Neural crest cell (in vitro differentiated cells): ENCODE measurements around the gene CLOCK. TPM values are rescaled to one million over a fixed set of nuclear protein-coding genes. Genes with fewer than 3 reads are reported as not detected.

Source experiments
- DNase-seq: peaks from one replicate; pipeline ENCODE4 v3.0.0; 2021; ENCODE audit warnings: low read depth, mixed read lengths, low spot score
- H3K27ac Mint-ChIP-seq: one replicate; pipeline ENCODE4 v1.8.0; 2021; ENCODE audit warnings: mild to moderate bottlenecking, mixed read lengths; ENCODE audit not compliant: unreplicated experiment
- H3K27me3 Mint-ChIP-seq: 2 replicates; pipeline ENCODE4 v1.8.0; 2021; ENCODE audit warnings: low read depth, mild to moderate bottlenecking, mixed read lengths
- H3K36me3 Mint-ChIP-seq: 2 replicates; pipeline ENCODE4 v1.8.0; 2021; ENCODE audit warnings: low read depth, mild to moderate bottlenecking, mixed read lengths
- H3K4me1 Mint-ChIP-seq: 2 replicates; pipeline ENCODE4 v1.8.0; 2021; ENCODE audit warnings: mixed read lengths
- H3K4me3 Mint-ChIP-seq: one replicate; pipeline ENCODE4 v1.8.0; 2021; ENCODE audit warnings: mild to moderate bottlenecking, mixed read lengths
- H3K9me3 Mint-ChIP-seq: 2 replicates; pipeline ENCODE4 v1.8.0; 2021; ENCODE audit warnings: mixed read lengths
- total RNA-seq: library from RNA; stranded (reverse); gene quantifications from 2 replicates; pipeline ENCODE4 v1.2.1, GENCODE V29; 2021
- TF ChIP-seq, protein P1 (sequence below): fragments of 200-600 bp; sonication (generic); conservative IDR thresholded peaks from 2 replicates; pipeline ENCODE4 v1.5.0; 2021; ENCODE audit warnings: antibody characterized with exemption, mild to moderate bottlenecking

The CLOCK gene
- total RNA-seq, 1 donor from 2014 or later: 21.6 TPM

- Mint-ChIP-seq H3K27me3 (no peaks in the 10 kb centered on the region), H3K9me3 (peaks cover 4% of the 10 kb centered on the region), H3K4me3 (no peak overlapping the region), H3K4me1 (no peaks in the 10 kb centered on the region), H3K27ac (no peak overlapping the region), H3K36me3 (peaks cover 30% of the 10 kb centered on the region)
- no peak for DNase-seq
- TF ChIP-seq, protein P1, sequence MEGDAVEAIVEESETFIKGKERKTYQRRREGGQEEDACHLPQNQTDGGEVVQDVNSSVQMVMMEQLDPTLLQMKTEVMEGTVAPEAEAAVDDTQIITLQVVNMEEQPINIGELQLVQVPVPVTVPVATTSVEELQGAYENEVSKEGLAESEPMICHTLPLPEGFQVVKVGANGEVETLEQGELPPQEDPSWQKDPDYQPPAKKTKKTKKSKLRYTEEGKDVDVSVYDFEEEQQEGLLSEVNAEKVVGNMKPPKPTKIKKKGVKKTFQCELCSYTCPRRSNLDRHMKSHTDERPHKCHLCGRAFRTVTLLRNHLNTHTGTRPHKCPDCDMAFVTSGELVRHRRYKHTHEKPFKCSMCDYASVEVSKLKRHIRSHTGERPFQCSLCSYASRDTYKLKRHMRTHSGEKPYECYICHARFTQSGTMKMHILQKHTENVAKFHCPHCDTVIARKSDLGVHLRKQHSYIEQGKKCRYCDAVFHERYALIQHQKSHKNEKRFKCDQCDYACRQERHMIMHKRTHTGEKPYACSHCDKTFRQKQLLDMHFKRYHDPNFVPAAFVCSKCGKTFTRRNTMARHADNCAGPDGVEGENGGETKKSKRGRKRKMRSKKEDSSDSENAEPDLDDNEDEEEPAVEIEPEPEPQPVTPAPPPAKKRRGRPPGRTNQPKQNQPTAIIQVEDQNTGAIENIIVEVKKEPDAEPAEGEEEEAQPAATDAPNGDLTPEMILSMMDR: no peak
These were observed 36.0 kb downstream of the CLOCK start for GRCh38 chr4:55510685-55511084.

DNA sequence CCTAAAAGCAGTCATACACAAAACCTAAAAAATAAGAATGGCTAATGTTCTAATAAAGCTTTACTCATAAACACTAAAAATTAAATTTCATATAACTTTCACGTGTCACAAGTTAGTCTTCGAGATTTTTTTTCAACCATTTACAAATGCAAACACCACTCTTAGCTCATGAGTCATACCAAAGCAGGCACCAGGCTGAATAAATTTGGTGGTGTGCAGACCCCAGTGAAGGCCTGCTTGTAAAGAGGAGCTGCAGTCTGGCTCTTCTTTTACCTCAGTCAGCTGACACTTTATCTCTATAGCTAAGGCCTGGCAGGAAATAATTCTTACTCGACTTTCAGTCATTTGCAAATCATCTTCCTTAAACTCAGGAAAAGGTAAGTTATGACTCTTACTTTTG lies 37.4 kb downstream of the CLOCK start:
- Mint-ChIP-seq H3K27ac (no peak overlapping the region), H3K4me1 (no peaks in the 10 kb centered on the region), H3K36me3 (peaks cover 27% of the 10 kb centered on the region), H3K27me3 (no peaks in the 10 kb centered on the region), H3K9me3 (peaks cover 3% of the 10 kb centered on the region), H3K4me3 (no peak overlapping the region)
- DNase-seq: no peak
- TF ChIP-seq, protein P1: no peak

- H3K4me3 Mint-ChIP-seq: no peak overlapping the region
- TF ChIP-seq, protein P1: no peak
- no peak overlapping the region for H3K27ac Mint-ChIP-seq
- H3K4me1 Mint-ChIP-seq: no peaks in the 10 kb centered on the region
- no peak for DNase-seq
- H3K36me3 Mint-ChIP-seq: peaks cover 25% of the 10 kb centered on the region
- H3K27me3 Mint-ChIP-seq: no peaks in the 10 kb centered on the region
- H3K9me3 Mint-ChIP-seq: peaks cover 5% of the 10 kb centered on the region
These were observed 39.1 kb downstream of the CLOCK start for GRCh38 chr4:55507612-55508011.

DNA sequence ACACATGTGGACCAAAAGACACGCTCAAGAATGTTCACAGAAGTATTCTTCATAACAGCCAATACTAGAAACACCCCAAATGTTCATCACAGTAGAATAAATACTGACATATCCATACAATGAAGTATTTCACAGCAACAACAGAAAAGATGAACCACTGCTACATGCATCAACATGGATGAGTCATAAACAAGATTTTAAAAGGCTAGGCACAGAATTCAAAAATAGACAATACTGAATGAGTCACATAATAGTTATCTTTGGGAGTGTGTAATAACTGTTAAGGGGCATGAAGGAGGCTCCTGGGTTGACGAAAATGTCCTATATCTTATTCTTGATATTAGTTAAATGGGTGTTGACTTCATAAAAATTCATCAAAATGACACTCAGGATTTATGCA lies 43.5 kb downstream of the CLOCK start:
- Mint-ChIP-seq H3K4me3 (no peak overlapping the region), H3K27ac (no peak overlapping the region), H3K4me1 (no peaks in the 10 kb centered on the region), H3K9me3 (peaks cover 3% of the 10 kb centered on the region), H3K36me3 (peaks cover 17% of the 10 kb centered on the region), H3K27me3 (no peaks in the 10 kb centered on the region)
- TF ChIP-seq, protein P1: no peak
- DNase-seq: no peak

DNA sequence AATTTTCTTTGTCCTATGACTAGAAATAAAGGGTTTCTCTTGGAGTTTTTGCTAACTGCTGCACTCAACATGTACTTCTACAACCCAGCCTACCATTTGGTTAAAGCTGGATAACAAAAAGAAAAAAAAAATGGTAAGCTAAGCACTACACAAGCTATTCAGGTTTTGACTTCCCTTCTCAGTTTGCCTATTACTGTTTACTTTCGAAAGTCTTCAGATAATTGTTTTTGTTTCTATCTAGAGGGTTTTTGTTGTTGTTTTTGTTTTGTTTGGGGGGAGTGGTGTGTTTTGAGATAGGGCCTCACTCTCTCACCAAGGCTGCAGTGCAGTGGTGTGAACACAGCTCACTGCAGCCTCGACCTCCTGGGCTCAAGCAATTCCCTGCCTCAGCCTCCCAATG lies 46.6 kb downstream of the CLOCK start:
- peaks cover 15% of the 10 kb centered on the region for H3K36me3 Mint-ChIP-seq
- DNase-seq: no peak
- no peak overlapping the region for H3K27ac Mint-ChIP-seq
- no peaks in the 10 kb centered on the region for H3K4me1 Mint-ChIP-seq
- H3K4me3 Mint-ChIP-seq: no peak overlapping the region
- H3K9me3 Mint-ChIP-seq: peaks cover 3% of the 10 kb centered on the region
- TF ChIP-seq, protein P1: no peak
- no peaks in the 10 kb centered on the region for H3K27me3 Mint-ChIP-seq

DNA sequence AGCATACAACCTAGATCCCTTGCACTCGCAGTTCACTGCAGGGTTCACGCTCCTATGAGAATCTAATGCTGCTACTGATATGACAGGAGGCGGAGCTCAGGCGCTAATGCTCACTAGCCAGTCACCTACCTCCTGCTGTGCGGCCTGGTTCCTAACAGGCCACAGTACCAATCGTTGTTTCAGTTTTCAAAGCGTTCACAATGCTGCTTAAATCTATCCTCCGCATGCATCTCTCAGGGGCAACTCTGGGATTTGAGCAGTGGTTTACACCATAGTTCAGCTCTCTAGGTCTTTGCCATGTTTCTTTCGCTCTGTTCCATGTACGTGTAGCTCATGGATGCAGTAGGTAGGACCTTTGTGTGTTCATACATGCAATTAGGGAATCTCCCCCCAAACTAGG lies 47.2 kb downstream of the CLOCK start:
- Mint-ChIP-seq H3K27me3 (no peaks in the 10 kb centered on the region), H3K4me1 (no peaks in the 10 kb centered on the region), H3K9me3 (peaks cover 3% of the 10 kb centered on the region), H3K4me3 (no peak overlapping the region), H3K27ac (peak overlapping the region; percentile 13), H3K36me3 (peaks cover 18% of the 10 kb centered on the region)
- no peak for DNase-seq
- TF ChIP-seq, protein P1: no peak
